Measurements from ENCODE around the gene TMEM114. TPM values are rescaled to one million over a fixed set of nuclear protein-coding genes. Genes with fewer than 3 reads are reported as not detected.

TMEM114 gene
- polyA plus RNA-seq, 1 donor (not counting 4 experiments of a cell fraction or from before 2014, with no cell fraction given), result not detected

- DNase-seq (ENCODE audit: low read depth, low spot score) (no peak), FAIRE-seq (no peak)
- Histone ChIP-seq H2AFZ (ENCODE audit: control insufficient read depth, low read length) (no peak overlapping the region), H3K4me2 (ENCODE audit: control insufficient read depth, extremely low read depth, insufficient read depth, low read depth, low read length) (no peak overlapping the region), H3K79me2 (ENCODE audit: control insufficient read depth, insufficient read depth, low read length) (no peaks in the 10 kb centered on the region), H3K9me3 (ENCODE audit: control insufficient read depth, low read depth, low read length) (no peaks in the 10 kb centered on the region), H3K9ac (ENCODE audit: control insufficient read depth, extremely low read depth, insufficient read depth, low read length) (no peak overlapping the region), H3K27me3 (ENCODE audit: control insufficient read depth, extremely low read depth, insufficient read depth, low read length) (no peaks in the 10 kb centered on the region), H3K9me1 (ENCODE audit: control insufficient read depth, extremely low read depth, insufficient read depth, low read length) (no peaks in the 10 kb centered on the region), H3K36me3 (ENCODE audit: control insufficient read depth in 2 of 2, extremely low read depth in 1 of 2, insufficient read depth in 2 of 2, low read length in 2 of 2) (no peaks in the 10 kb centered on the region), H4K20me1 (ENCODE audit: control insufficient read depth, extremely low read depth, insufficient read depth, low read length) (no peaks in the 10 kb centered on the region), H3K4me1 (ENCODE audit: control insufficient read depth, extremely low read depth, insufficient read depth, low read length) (no peaks in the 10 kb centered on the region), H3K27ac (ENCODE audit: control insufficient read depth, insufficient read depth, low read length) (no peak overlapping the region), H3K4me3 (ENCODE audit: control insufficient read depth in 2 of 3, extremely low read depth in 1 of 3, insufficient read depth in 2 of 3, low read depth in 1 of 3, low read length in 3 of 3) (no peak overlapping the region)
- TF ChIP-seq CTCF (optimal IDR thresholded peaks at IDR 0.05 in 1 of 3, IDR thresholded peaks at IDR 0.05 in 1 of 3, conservative IDR thresholded peaks at IDR 0.05 in 1 of 3; ENCODE audit: extremely low read depth in 1 of 3, insufficient read depth in 2 of 3, low read length in 3 of 3), result no peak
- TF ChIP-seq EZH2 (IDR thresholded peaks at IDR 0.05; ENCODE audit: low read length), result no peak
- dilution Hi-C loops (cut with MboI; ENCODE audit: extremely low pct_ligation_motif_present, low sequenced_read_pairs), result no loop called here
These were observed 67.6 kb downstream of the TMEM114 start for GRCh38 chr16:8522757-8523156.

DNA sequence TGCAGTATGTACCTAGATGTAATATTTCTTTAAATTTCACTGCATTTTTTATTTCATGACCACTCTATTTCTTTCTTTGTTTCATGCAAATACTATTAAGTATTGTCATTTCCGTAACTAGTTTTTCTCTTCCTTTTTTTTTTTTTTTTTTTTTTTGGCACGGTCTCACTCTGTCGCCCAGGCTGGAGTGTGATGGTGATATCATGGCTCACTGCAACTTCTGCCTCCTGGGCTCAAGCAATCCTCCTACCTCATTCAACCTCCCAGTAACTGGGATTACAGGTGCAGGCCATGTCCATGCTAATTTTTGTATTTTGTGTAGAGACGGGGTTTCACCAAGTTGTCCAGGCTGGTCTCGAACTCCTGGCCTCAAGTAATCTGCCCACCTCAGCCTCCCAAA is 70.7 kb downstream of the TMEM114 start:
- dilution Hi-C loops (cut with MboI; ENCODE audit: extremely low pct_ligation_motif_present, low sequenced_read_pairs), result no loop called here
- no peaks in the 10 kb centered on the region for H3K36me3 ChIP-seq (ENCODE audit: control insufficient read depth in 2 of 2, extremely low read depth in 1 of 2, insufficient read depth in 2 of 2, low read length in 2 of 2)
- H4K20me1 ChIP-seq (ENCODE audit: control insufficient read depth, extremely low read depth, insufficient read depth, low read length), result no peaks in the 10 kb centered on the region
- no peak overlapping the region for H3K9ac ChIP-seq (ENCODE audit: control insufficient read depth, extremely low read depth, insufficient read depth, low read length)
- no peak overlapping the region for H3K4me3 ChIP-seq (ENCODE audit: control insufficient read depth in 2 of 3, extremely low read depth in 1 of 3, insufficient read depth in 2 of 3, low read depth in 1 of 3, low read length in 3 of 3)
- H3K27me3 ChIP-seq (ENCODE audit: control insufficient read depth, extremely low read depth, insufficient read depth, low read length), result no peaks in the 10 kb centered on the region
- no peaks in the 10 kb centered on the region for H3K4me1 ChIP-seq (ENCODE audit: control insufficient read depth, extremely low read depth, insufficient read depth, low read length)
- no peak for DNase-seq (ENCODE audit: low read depth, low spot score)
- H3K9me3 ChIP-seq (ENCODE audit: control insufficient read depth, low read depth, low read length), result no peaks in the 10 kb centered on the region
- no peaks in the 10 kb centered on the region for H3K9me1 ChIP-seq (ENCODE audit: control insufficient read depth, extremely low read depth, insufficient read depth, low read length)
- no peak for TF ChIP-seq EZH2 (IDR thresholded peaks at IDR 0.05; ENCODE audit: low read length)
- no peak for TF ChIP-seq CTCF (optimal IDR thresholded peaks at IDR 0.05 in 1 of 3, IDR thresholded peaks at IDR 0.05 in 1 of 3, conservative IDR thresholded peaks at IDR 0.05 in 1 of 3; ENCODE audit: extremely low read depth in 1 of 3, insufficient read depth in 2 of 3, low read length in 3 of 3)
- H3K4me2 ChIP-seq (ENCODE audit: control insufficient read depth, extremely low read depth, insufficient read depth, low read depth, low read length), result no peak overlapping the region
- FAIRE-seq, result no peak
- H3K79me2 ChIP-seq (ENCODE audit: control insufficient read depth, insufficient read depth, low read length), result no peaks in the 10 kb centered on the region
- H2AFZ ChIP-seq (ENCODE audit: control insufficient read depth, low read length), result no peak overlapping the region
- H3K27ac ChIP-seq (ENCODE audit: control insufficient read depth, insufficient read depth, low read length), result no peak overlapping the region

Other genes starting within 250 kb of the TMEM114 start
- gene METTL22, start 31.2 kb upstream of the TMEM114 start, polyA plus RNA-seq, result 21.9 to 33.1 TPM (median 31.1 TPM) in 3 replicates
- gene ABAT, start 84.1 kb upstream of the TMEM114 start, polyA plus RNA-seq, result 11.8 to 16.8 TPM (median 13.7 TPM) in 3 replicates
- gene TMEM186, start 207.1 kb upstream of the TMEM114 start, polyA plus RNA-seq, result 7.8 to 9.8 TPM (median 8.1 TPM) in 3 replicates
- gene PMM2, start 207.3 kb upstream of the TMEM114 start, polyA plus RNA-seq, result 30.2 to 48.6 TPM (median 38.6 TPM) in 3 replicates

All from keratinocyte (primary cell).